Measurements from ENCODE around the gene THG1L.

DNA sequence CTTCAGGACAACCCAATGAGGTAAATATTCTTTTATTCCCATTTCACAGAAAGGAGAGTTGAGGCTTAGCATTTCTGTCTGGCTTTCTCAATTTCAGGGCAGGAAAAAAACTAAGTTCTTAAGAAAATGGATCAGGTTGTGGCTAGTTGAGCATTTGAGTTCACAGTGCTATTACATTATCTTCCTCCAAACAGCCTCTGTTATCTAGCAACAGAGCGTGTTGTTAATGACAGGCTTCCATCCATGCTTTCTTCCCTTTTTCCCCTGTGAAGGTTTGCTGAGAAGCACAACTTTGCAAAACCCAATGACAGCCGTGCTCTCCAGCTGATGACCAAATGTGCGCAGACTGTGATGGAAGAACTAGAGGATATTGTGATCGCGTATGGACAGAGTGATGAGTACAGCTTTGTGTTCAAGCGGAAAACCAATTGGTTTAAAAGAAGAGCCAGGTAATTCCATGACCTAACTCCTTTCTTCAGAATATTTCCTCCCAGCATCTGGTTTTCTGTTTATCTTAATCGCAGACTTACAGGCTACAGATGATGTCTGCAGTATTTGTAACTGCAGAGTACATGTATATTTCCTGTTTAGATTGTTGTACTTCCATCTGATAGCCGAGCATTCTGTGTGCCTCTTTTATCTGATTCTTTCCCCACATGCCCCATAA, 1.5 kb downstream of the THG1L start:
- TF ChIP-seq, protein P1, sequence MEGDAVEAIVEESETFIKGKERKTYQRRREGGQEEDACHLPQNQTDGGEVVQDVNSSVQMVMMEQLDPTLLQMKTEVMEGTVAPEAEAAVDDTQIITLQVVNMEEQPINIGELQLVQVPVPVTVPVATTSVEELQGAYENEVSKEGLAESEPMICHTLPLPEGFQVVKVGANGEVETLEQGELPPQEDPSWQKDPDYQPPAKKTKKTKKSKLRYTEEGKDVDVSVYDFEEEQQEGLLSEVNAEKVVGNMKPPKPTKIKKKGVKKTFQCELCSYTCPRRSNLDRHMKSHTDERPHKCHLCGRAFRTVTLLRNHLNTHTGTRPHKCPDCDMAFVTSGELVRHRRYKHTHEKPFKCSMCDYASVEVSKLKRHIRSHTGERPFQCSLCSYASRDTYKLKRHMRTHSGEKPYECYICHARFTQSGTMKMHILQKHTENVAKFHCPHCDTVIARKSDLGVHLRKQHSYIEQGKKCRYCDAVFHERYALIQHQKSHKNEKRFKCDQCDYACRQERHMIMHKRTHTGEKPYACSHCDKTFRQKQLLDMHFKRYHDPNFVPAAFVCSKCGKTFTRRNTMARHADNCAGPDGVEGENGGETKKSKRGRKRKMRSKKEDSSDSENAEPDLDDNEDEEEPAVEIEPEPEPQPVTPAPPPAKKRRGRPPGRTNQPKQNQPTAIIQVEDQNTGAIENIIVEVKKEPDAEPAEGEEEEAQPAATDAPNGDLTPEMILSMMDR (IDR thresholded peaks at IDR 0.05) = no peak
- TF ChIP-seq EP300 (IDR thresholded peaks at IDR 0.05) (no peak), FOXS1 (CRISPR knock-in tag; IDR thresholded peaks at IDR 0.05) (no peak), CEBPB (IDR thresholded peaks at IDR 0.05) (no peak), POLR2A (IDR thresholded peaks at IDR 0.05; ENCODE audit: low read length) (no peak), JUN (IDR thresholded peaks at IDR 0.05) (no peak), MYC (IDR thresholded peaks at IDR 0.05; ENCODE audit: borderline replicate concordance, low read length) (no peak), MAFK (IDR thresholded peaks at IDR 0.05; ENCODE audit: partially characterized antibody) (no peak), TP53 (CRISPR knock-in tag; IDR thresholded peaks at IDR 0.05) (no peak)
- TF ChIP-seq, protein P2, sequence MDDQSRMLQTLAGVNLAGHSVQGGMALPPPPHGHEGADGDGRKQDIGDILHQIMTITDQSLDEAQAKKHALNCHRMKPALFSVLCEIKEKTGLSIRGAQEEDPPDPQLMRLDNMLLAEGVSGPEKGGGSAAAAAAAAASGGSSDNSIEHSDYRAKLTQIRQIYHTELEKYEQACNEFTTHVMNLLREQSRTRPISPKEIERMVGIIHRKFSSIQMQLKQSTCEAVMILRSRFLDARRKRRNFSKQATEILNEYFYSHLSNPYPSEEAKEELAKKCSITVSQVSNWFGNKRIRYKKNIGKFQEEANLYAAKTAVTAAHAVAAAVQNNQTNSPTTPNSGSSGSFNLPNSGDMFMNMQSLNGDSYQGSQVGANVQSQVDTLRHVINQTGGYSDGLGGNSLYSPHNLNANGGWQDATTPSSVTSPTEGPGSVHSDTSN (IDR thresholded peaks at IDR 0.05) = no peak

All from A549 (cell line).